Muscle of leg (tissue), 11 donors: ENCODE data around the gene HERPUD1. TPM values are rescaled to one million over a fixed set of nuclear protein-coding genes. Genes with fewer than 3 reads are reported as not detected.

Source experiments
- DNase-seq: peaks from one replicate; pipeline ENCODE4 v3.0.0; 2013
- H3K27ac ChIP-seq: one replicate; pipeline ENCODE4 v1.5.1; 2013; ENCODE audit warnings: mild to moderate bottlenecking, low read length, control low read depth
- H3K27me3 ChIP-seq: one replicate; pipeline ENCODE4 v1.6.1; 2013; ENCODE audit warnings: low read length; ENCODE audit not compliant: control insufficient read depth, insufficient read depth
- H3K36me3 ChIP-seq: one replicate; pipeline ENCODE4 v1.6.1; 2013; ENCODE audit warnings: low read length; ENCODE audit not compliant: control insufficient read depth, insufficient read depth
- H3K4me1 ChIP-seq: one replicate; pipeline ENCODE4 v1.6.1; 2013; ENCODE audit warnings: low read length; ENCODE audit not compliant: control insufficient read depth, insufficient read depth
- H3K4me3 ChIP-seq: one replicate; pipeline ENCODE4 v1.5.1; 2013; ENCODE audit warnings: low read length, control low read depth
- H3K9me3 ChIP-seq: replicated peaks from 2 replicates; pipeline ENCODE4 v1.6.1; 2013; ENCODE audit warnings: low read depth, low read length; ENCODE audit not compliant: control insufficient read depth
- WGBS: methylation state at CpG from one replicate; pipeline ENCODE4 v1.1.5; 2013; ENCODE audit warnings: missing lambda C conversion rate; ENCODE audit not compliant: insufficient coverage; 5-methylcytosine and 5-hydroxymethylcytosine counted together
- polyA plus RNA-seq, 8 donors: library from polyadenylated mRNA; unstranded; fragments of 120-200 nt; gene quantifications; one replicate each; pipeline versions ENCODE4 v1.2.1 to v1.2.3, GENCODE V29; 2013; ENCODE audit warnings: inconsistent platforms in 1 of 8, low replicate concordance in 1 of 8; ENCODE audit not compliant: insufficient read length in 8 of 8, insufficient read depth in 1 of 8
- total RNA-seq: library from RNA; stranded (reverse); fragments of 120-200 nt; gene quantifications from one replicate; pipeline ENCODE4 v1.2.4, GENCODE V29; 2013

HERPUD1 gene
- total and polyA plus RNA-seq, 9 donors = 41.9 to 89.0 (median 59.7) TPM

DNA sequence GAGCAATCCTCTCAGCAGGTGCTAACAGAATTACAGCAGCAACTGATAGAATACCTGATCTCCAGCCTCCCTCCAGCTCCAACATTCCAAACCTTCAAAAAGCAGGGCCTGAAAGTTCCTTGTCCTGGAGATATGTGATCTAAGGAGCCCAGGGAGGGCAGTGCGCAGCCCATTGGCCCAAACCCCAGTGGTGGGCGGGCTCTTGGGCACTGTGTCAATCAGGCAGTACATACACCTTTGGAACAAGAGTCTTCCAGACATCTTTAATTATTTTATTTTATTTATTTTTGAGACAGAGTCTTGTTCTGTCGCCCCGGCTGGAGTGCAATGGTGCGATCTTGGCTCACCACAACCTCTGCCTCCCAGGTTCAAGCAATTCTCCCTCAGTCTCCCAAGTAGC is 42.7 kb upstream of the HERPUD1 start:
- Histone ChIP-seq H3K36me3 (no peaks in the 10 kb centered on the region), H3K4me1 (no peaks in the 10 kb centered on the region), H3K27me3 (no peaks in the 10 kb centered on the region), H3K4me3 (no peak overlapping the region), H3K9me3 (no peaks in the 10 kb centered on the region), H3K27ac (no peak overlapping the region)
- WGBS = no CpG with 5 or more reads among the region's 5 CpGs
- DNase-seq = no peak

DNA sequence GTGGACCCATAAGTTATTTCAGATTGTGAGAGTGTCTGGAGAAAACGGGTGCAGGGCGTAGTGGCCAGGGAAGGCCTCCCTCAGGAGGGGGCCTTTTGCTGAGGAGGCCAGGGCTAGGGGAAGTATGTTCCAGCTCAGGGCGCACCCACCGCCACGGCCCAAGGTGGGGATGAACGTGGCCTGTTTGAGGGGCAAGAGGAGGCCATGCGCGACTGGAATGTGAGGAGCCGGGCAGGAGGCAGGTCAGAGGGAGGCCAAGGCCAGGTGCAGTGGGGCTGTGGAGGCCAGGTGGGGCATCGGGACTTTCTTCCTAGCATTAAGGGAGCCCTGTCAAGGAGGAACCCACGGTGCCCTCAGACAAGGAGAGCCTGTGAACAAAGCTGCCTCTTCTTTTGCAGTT is 40.3 kb upstream of the HERPUD1 start:
- Histone ChIP-seq H3K4me3 (no peak overlapping the region), H3K27me3 (no peaks in the 10 kb centered on the region), H3K9me3 (no peaks in the 10 kb centered on the region), H3K4me1 (no peaks in the 10 kb centered on the region), H3K27ac (no peak overlapping the region), H3K36me3 (no peaks in the 10 kb centered on the region)
- DNase-seq = no peak
- WGBS = 61% methylated on average over 11 of the region's 11 CpGs

DNA sequence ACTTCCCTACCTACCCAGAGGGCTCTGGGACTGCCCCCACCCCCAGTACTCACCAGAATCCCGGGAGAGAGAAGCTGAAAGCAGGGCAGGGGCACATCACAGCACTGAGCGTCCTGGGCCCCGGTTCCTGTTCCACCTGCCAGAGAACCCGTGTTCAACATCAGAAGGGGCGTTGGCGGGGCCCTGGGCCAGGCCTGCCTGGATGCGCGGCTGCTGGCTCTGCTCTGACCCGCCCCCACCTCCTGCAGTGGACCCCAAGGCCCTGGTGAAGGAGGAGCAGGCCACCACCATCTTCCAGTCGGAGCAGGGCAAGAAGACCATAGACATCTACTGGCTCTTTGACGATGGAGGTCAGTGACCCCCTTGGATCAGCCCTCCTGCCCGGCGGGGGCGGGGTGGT is 39.2 kb upstream of the HERPUD1 start:
- Histone ChIP-seq H3K4me1 (no peaks in the 10 kb centered on the region), H3K27me3 (no peaks in the 10 kb centered on the region), H3K4me3 (no peak overlapping the region), H3K9me3 (no peaks in the 10 kb centered on the region), H3K27ac (no peak overlapping the region), H3K36me3 (no peaks in the 10 kb centered on the region)
- WGBS = 79% methylated on average over 10 of the region's 14 CpGs
- DNase-seq = no peak

GRCh38 chr16:56894331-56894917 is 37.5 kb upstream of the HERPUD1 start:
- no peaks in the 10 kb centered on the region for H3K9me3 ChIP-seq
- no peak overlapping the region for H3K4me3 ChIP-seq
- H3K4me1 ChIP-seq = no peaks in the 10 kb centered on the region
- DNase-seq = no peak
- no peaks in the 10 kb centered on the region for H3K36me3 ChIP-seq
- WGBS = no CpG with 5 or more reads among the region's 12 CpGs
- no peak overlapping the region for H3K27ac ChIP-seq
- no peaks in the 10 kb centered on the region for H3K27me3 ChIP-seq

DNA sequence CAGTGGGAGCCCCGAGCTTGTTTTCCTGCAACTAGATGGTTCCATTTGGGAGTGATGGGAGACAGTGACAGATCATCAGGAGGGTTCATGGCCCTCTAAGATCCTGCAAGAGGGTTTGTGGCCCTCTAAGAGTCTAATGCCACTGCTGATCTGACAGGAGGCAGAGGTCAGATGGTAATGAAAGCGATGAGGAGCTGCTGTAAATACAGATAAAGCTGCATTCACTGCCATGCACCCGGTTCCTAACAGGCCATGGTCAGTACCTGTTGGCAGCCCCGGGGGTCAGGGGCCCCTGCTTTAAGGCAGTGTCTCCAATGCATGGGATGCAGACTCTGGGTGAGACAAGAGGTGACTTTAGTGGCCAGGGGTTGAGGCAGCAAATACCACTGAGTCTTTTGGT is 36.1 kb upstream of the HERPUD1 start:
- DNase-seq = no peak
- 95% methylated on average over 3 of the region's 4 CpGs for WGBS
- Histone ChIP-seq H3K4me1 (no peaks in the 10 kb centered on the region), H3K9me3 (no peaks in the 10 kb centered on the region), H3K4me3 (no peak overlapping the region), H3K27me3 (peaks cover 2% of the 10 kb centered on the region), H3K27ac (no peak overlapping the region), H3K36me3 (no peaks in the 10 kb centered on the region)

- H3K27ac ChIP-seq = no peak overlapping the region
- 50% methylated on average over 2 of the region's 3 CpGs for WGBS
- no peaks in the 10 kb centered on the region for H3K9me3 ChIP-seq
- DNase-seq = no peak
- H3K4me1 ChIP-seq = no peaks in the 10 kb centered on the region
- no peaks in the 10 kb centered on the region for H3K36me3 ChIP-seq
- H3K27me3 ChIP-seq = peaks cover 2% of the 10 kb centered on the region
- H3K4me3 ChIP-seq = no peak overlapping the region
These were observed 35.7 kb upstream of the HERPUD1 start for GRCh38 chr16:56896244-56896643.

DNA sequence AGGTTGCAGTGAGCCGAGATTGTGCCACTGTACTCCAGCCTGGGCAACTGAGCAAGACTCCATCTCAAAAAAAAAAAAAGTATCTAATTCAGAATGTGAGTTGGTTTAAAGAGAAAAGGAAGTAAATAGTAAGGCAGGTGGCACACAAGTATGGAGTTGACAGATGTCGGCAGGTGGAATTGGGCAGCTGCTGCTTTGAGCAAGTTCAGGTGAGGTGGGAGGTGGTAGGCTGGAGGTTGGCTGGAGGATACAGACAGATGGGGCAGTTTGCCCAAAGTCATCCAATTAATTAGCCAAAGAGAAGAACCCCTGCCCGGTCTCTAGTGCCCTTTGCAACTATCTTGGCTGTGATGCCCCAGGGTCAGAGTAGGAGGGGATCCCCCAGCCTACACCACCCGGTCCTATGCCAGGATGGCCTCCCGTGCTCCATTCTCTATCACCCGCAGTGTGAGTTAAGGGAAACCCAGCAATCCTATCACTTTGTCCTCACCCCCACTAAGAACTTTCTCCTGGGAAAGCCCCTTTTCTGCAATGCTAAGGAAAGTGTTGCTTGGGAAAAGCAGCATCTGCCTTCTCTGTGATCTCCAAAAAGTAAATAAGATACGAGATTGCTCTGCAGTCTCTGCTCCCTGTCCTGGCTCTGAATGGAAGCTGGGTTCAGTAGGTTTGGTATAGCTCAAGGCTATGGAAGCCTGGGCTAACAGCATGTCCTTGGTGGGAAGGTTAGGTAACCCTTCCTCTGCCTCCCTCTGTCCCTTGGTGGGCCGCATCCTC is 34.7 kb upstream of the HERPUD1 start:
- H3K4me3 ChIP-seq = no peak overlapping the region
- DNase-seq = no peak
- WGBS = 81% methylated on average over 3 of the region's 8 CpGs
- no peaks in the 10 kb centered on the region for H3K36me3 ChIP-seq
- H3K27ac ChIP-seq = no peak overlapping the region
- no peaks in the 10 kb centered on the region for H3K4me1 ChIP-seq
- H3K9me3 ChIP-seq = no peaks in the 10 kb centered on the region
- peaks cover 2% of the 10 kb centered on the region for H3K27me3 ChIP-seq

DNA sequence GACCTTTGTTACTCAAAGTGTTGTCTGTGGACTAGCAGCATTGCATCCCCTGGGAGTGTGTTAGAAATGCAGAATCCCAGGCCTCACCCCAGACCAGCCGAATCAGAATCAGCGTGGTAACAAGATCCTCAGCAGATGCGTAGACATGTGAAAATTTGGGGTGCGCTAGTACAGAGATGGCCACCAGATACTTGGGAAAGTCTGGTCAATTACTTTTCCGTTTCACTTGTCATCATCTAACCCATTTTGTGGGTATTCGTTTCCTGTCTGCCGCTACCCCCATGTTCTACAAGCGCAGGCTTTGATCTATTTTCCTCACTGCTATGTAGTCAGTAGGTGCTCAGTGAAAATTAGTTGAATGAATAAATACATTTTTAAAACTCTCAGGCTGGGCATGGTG is 33.1 kb upstream of the HERPUD1 start:
- no peak overlapping the region for H3K27ac ChIP-seq
- H3K36me3 ChIP-seq = no peaks in the 10 kb centered on the region
- no peaks in the 10 kb centered on the region for H3K4me1 ChIP-seq
- 97% methylated on average over 4 of the region's 8 CpGs for WGBS
- H3K9me3 ChIP-seq = no peaks in the 10 kb centered on the region
- DNase-seq = no peak
- peaks cover 2% of the 10 kb centered on the region for H3K27me3 ChIP-seq
- no peak overlapping the region for H3K4me3 ChIP-seq

DNA sequence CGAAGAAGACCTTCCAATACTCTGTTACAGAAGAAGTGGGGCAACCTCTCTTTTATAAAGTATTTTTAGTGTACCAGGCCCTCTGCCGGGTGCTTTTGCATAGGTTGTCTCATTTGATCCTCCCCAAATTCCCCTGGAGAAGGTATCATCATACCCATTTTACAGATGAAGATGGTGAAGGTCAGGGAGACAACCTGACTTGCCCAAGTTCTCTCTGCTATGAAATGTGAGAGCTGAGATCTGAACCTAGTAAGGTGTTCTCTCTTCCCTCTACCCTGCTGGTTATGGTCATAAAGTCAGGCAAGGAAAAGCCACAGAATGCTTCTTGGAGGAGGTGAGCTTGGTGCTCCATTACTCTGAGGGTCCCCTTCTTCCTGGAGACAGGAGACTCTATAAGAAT is 28.1 kb upstream of the HERPUD1 start:
- Histone ChIP-seq H3K9me3 (no peaks in the 10 kb centered on the region), H3K4me3 (no peak overlapping the region), H3K4me1 (peaks cover 6% of the 10 kb centered on the region), H3K27me3 (peaks cover 2% of the 10 kb centered on the region), H3K27ac (no peak overlapping the region), H3K36me3 (no peaks in the 10 kb centered on the region)
- no peak for DNase-seq
- WGBS = no CpG with 5 or more reads among the region's 2 CpGs

- DNase-seq = no peak
- Histone ChIP-seq H3K9me3 (no peaks in the 10 kb centered on the region), H3K27ac (no peak overlapping the region), H3K4me3 (no peak overlapping the region), H3K27me3 (no peaks in the 10 kb centered on the region), H3K4me1 (peaks cover 40% of the 10 kb centered on the region), H3K36me3 (no peaks in the 10 kb centered on the region)
- WGBS = no CpG with 5 or more reads among the region's 3 CpGs
These were observed 24.5 kb upstream of the HERPUD1 start for GRCh38 chr16:56907401-56907800.
